GM12878 (cell line): ENCODE data around the gene KLRG1.

Source experiments
- FOS ChIP-seq: IDR thresholded peaks from 3 replicates; pipeline ENCODE4 v1.6.1; 2011; ENCODE audit warnings: borderline replicate concordance; ENCODE audit not compliant: insufficient read length; ENCODE audit errors: extremely low read depth
- HDAC2 ChIP-seq: fragments of 200-600 bp; sonication (generic); IDR thresholded peaks from 2 replicates; pipeline ENCODE4 v1.6.1; 2017
- MTA3 ChIP-seq: IDR thresholded peaks from 2 replicates; pipeline ENCODE4 v1.6.1; 2012; ENCODE audit warnings: low read length, inconsistent platforms, borderline replicate concordance
- MXI1 ChIP-seq: fragments of 150-350 bp; IDR thresholded peaks from 2 replicates; pipeline ENCODE4 v1.6.1; 2011; ENCODE audit warnings: low read depth, mild to moderate bottlenecking, inconsistent platforms, low read length, improper control_type of control experiment
- NR2F1 ChIP-seq: fragments of 450-650 bp; conservative IDR thresholded peaks from 2 replicates; pipeline ENCODE4 v1.6.1; 2017; ENCODE audit warnings: mild to moderate bottlenecking
- POLR2AphosphoS5 ChIP-seq: IDR thresholded peaks from 2 replicates; pipeline ENCODE4 v1.6.1; 2011; ENCODE audit warnings: mild to moderate bottlenecking, low read length, inconsistent platforms
- RAD51 ChIP-seq: fragments of 450-650 bp; IDR thresholded peaks from 2 replicates; pipeline ENCODE4 v1.6.1; 2016; ENCODE audit warnings: moderate library complexity, mild to moderate bottlenecking, inconsistent platforms
- TCF3 ChIP-seq: IDR thresholded peaks from 2 replicates; pipeline ENCODE4 v1.6.1; 2012; ENCODE audit warnings: low read depth, mild to moderate bottlenecking, low read length, borderline replicate concordance; ENCODE audit not compliant: insufficient read depth
- TF ChIP-seq, protein P1 (sequence below): IDR thresholded peaks from 2 replicates; pipeline ENCODE4 v1.6.1; 2011; ENCODE audit warnings: borderline replicate concordance, low read depth, mild to moderate bottlenecking, moderate library complexity, mixed read lengths, low read length; ENCODE audit not compliant: insufficient read depth; ENCODE audit errors: extremely low read length
- TF ChIP-seq, protein P2 (sequence below), 3 experiments: IDR thresholded peaks in 2 of 3; conservative IDR thresholded peaks in 1 of 3; 2 replicates each; pipeline ENCODE4 v1.5.1; 2011; ENCODE audit warnings: low read depth in 3 of 3, low read length in 3 of 3, mild to moderate bottlenecking in 3 of 3, control low read depth in 2 of 3, moderate library complexity in 2 of 3, inconsistent platforms in 1 of 3, mixed read lengths in 1 of 3; ENCODE audit not compliant: control insufficient read depth in 2 of 3, insufficient read depth in 1 of 3; ENCODE audit errors: extremely low read depth in 1 of 3
- TF ChIP-seq, protein P3 (sequence below): fragments of 450-650 bp; IDR thresholded peaks from 2 replicates; pipeline ENCODE4 v1.6.1; 2017; ENCODE audit warnings: mild to moderate bottlenecking

DNA sequence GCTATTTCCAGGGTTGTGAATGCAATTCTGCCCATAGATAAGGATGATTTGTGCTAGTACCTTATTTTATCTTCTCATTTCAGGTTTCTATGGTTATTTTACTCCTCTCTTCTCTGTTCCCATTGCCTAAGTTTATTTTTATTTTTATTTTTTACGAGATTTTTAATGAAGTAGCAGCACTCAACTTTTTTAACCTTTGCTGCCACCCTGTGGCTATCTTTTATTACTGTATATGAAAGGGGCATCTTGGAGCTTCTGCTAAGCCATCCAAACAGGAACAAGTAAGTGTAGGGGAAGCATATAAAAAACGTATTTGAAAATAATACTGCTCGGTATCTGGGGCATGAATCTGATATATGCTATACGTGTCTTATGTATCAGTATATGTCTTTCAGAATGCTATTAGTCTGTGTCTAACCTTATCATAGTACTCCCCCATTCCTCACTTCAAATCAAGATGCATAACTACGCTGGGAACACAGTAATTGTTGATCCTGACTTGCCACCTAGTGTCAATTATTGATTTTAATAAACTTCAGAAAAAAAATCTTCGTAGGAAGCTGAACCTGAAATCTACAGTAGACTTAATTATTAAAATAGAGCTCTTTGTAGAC lies 60.3 kb downstream of the KLRG1 start:
- TF ChIP-seq, protein P1, sequence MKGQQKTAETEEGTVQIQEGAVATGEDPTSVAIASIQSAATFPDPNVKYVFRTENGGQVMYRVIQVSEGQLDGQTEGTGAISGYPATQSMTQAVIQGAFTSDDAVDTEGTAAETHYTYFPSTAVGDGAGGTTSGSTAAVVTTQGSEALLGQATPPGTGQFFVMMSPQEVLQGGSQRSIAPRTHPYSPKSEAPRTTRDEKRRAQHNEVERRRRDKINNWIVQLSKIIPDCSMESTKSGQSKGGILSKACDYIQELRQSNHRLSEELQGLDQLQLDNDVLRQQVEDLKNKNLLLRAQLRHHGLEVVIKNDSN, result no peak
- TF ChIP-seq, protein P2, sequence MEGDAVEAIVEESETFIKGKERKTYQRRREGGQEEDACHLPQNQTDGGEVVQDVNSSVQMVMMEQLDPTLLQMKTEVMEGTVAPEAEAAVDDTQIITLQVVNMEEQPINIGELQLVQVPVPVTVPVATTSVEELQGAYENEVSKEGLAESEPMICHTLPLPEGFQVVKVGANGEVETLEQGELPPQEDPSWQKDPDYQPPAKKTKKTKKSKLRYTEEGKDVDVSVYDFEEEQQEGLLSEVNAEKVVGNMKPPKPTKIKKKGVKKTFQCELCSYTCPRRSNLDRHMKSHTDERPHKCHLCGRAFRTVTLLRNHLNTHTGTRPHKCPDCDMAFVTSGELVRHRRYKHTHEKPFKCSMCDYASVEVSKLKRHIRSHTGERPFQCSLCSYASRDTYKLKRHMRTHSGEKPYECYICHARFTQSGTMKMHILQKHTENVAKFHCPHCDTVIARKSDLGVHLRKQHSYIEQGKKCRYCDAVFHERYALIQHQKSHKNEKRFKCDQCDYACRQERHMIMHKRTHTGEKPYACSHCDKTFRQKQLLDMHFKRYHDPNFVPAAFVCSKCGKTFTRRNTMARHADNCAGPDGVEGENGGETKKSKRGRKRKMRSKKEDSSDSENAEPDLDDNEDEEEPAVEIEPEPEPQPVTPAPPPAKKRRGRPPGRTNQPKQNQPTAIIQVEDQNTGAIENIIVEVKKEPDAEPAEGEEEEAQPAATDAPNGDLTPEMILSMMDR (IDR thresholded peaks at IDR 0.05 in 2 of 3, conservative IDR thresholded peaks at IDR 0.05 in 1 of 3; ENCODE audit: control insufficient read depth in 2 of 3, extremely low read depth in 1 of 3, insufficient read depth in 1 of 3, low read depth in 3 of 3, low read length in 3 of 3), result peak; percentile 34 to 53 (median 50)
- TF ChIP-seq MXI1, result no peak
- TF ChIP-seq RAD51, result no peak
- no peak for TF ChIP-seq HDAC2
- no peak for TF ChIP-seq MTA3
- TF ChIP-seq POLR2AphosphoS5, result no peak
- no peak for TF ChIP-seq NR2F1
- no peak for TF ChIP-seq FOS
- no peak for TF ChIP-seq TCF3
- TF ChIP-seq, protein P3, sequence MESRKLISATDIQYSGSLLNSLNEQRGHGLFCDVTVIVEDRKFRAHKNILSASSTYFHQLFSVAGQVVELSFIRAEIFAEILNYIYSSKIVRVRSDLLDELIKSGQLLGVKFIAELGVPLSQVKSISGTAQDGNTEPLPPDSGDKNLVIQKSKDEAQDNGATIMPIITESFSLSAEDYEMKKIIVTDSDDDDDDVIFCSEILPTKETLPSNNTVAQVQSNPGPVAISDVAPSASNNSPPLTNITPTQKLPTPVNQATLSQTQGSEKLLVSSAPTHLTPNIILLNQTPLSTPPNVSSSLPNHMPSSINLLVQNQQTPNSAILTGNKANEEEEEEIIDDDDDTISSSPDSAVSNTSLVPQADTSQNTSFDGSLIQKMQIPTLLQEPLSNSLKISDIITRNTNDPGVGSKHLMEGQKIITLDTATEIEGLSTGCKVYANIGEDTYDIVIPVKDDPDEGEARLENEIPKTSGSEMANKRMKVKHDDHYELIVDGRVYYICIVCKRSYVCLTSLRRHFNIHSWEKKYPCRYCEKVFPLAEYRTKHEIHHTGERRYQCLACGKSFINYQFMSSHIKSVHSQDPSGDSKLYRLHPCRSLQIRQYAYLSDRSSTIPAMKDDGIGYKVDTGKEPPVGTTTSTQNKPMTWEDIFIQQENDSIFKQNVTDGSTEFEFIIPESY, result no peak
